Neural crest cell (in vitro differentiated cells): ENCODE data around the gene CYP26A1. TPM values are rescaled to one million over a fixed set of nuclear protein-coding genes. Genes with fewer than 3 reads are reported as not detected.

Source experiments
- DNase-seq: peaks from one replicate; pipeline ENCODE4 v3.0.0; 2021; ENCODE audit warnings: low read depth, mixed read lengths, low spot score
- H3K27ac Mint-ChIP-seq: one replicate; pipeline ENCODE4 v1.8.0; 2021; ENCODE audit warnings: mild to moderate bottlenecking, mixed read lengths; ENCODE audit not compliant: unreplicated experiment
- H3K27me3 Mint-ChIP-seq: 2 replicates; pipeline ENCODE4 v1.8.0; 2021; ENCODE audit warnings: low read depth, mild to moderate bottlenecking, mixed read lengths
- H3K36me3 Mint-ChIP-seq: 2 replicates; pipeline ENCODE4 v1.8.0; 2021; ENCODE audit warnings: low read depth, mild to moderate bottlenecking, mixed read lengths
- H3K4me1 Mint-ChIP-seq: 2 replicates; pipeline ENCODE4 v1.8.0; 2021; ENCODE audit warnings: mixed read lengths
- H3K4me3 Mint-ChIP-seq: one replicate; pipeline ENCODE4 v1.8.0; 2021; ENCODE audit warnings: mild to moderate bottlenecking, mixed read lengths
- H3K9me3 Mint-ChIP-seq: 2 replicates; pipeline ENCODE4 v1.8.0; 2021; ENCODE audit warnings: mixed read lengths
- CTCF ChIP-seq: fragments of 200-600 bp; sonication (generic); conservative IDR thresholded peaks from 2 replicates; pipeline ENCODE4 v1.5.0; 2021; ENCODE audit warnings: antibody characterized with exemption, mild to moderate bottlenecking
- total RNA-seq: library from RNA; stranded (reverse); gene quantifications from 2 replicates; pipeline ENCODE4 v1.2.1, GENCODE V29; 2021

The CYP26A1 gene
- total RNA-seq, 1 donor from 2014 or later = 0.23 TPM

- Mint-ChIP-seq H3K27ac (no peak overlapping the region), H3K36me3 (no peaks in the 10 kb centered on the region), H3K4me3 (no peak overlapping the region), H3K9me3 (no peaks in the 10 kb centered on the region), H3K4me1 (peaks cover 4% of the 10 kb centered on the region), H3K27me3 (peaks cover 56% of the 10 kb centered on the region)
- no peak for TF ChIP-seq CTCF
- no peak for DNase-seq
Observed at GRCh38 chr10:93079663-93080349, 6.1 kb downstream of the CYP26A1 start.

GRCh38 chr10:93080350-93081046 is 6.8 kb downstream of the CYP26A1 start:
- TF ChIP-seq CTCF = peak; percentile 89
- DNase-seq = peak; percentile 64
- Mint-ChIP-seq H3K9me3 (no peaks in the 10 kb centered on the region), H3K27ac (no peak overlapping the region), H3K36me3 (no peaks in the 10 kb centered on the region), H3K4me1 (no peaks in the 10 kb centered on the region), H3K4me3 (no peak overlapping the region), H3K27me3 (peaks cover 49% of the 10 kb centered on the region)

- H3K4me3 Mint-ChIP-seq = no peak overlapping the region
- no peak overlapping the region for H3K27ac Mint-ChIP-seq
- TF ChIP-seq CTCF = no peak
- peaks cover 44% of the 10 kb centered on the region for H3K27me3 Mint-ChIP-seq
- H3K36me3 Mint-ChIP-seq = no peaks in the 10 kb centered on the region
- H3K4me1 Mint-ChIP-seq = no peaks in the 10 kb centered on the region
- no peak for DNase-seq
- no peaks in the 10 kb centered on the region for H3K9me3 Mint-ChIP-seq
Observed at GRCh38 chr10:93081318-93081717, 7.6 kb downstream of the CYP26A1 start.

- Mint-ChIP-seq H3K27ac (no peak overlapping the region), H3K4me1 (no peaks in the 10 kb centered on the region), H3K27me3 (peaks cover 39% of the 10 kb centered on the region), H3K4me3 (no peak overlapping the region), H3K36me3 (no peaks in the 10 kb centered on the region), H3K9me3 (no peaks in the 10 kb centered on the region)
- no peak for TF ChIP-seq CTCF
- DNase-seq = no peak
Observed at GRCh38 chr10:93081834-93082233, 8.1 kb downstream of the CYP26A1 start.

GRCh38 chr10:93083743-93084539 is 10.2 kb downstream of the CYP26A1 start:
- H3K27me3 Mint-ChIP-seq = peaks cover 23% of the 10 kb centered on the region
- H3K4me1 Mint-ChIP-seq = no peaks in the 10 kb centered on the region
- no peaks in the 10 kb centered on the region for H3K9me3 Mint-ChIP-seq
- H3K36me3 Mint-ChIP-seq = no peaks in the 10 kb centered on the region
- no peak for DNase-seq
- TF ChIP-seq CTCF = no peak
- H3K4me3 Mint-ChIP-seq = no peak overlapping the region
- H3K27ac Mint-ChIP-seq = no peak overlapping the region
